ENCODE measurements around the gene GAL3ST1.
"Not testable (repeated sequence)": the region's sequence is repeated elsewhere in the genome, so short reads cannot be mapped to it uniquely, and the experiment has no call there.

GAL3ST1 gene

GRCh38 chr22:30596199-30596598 lies 21.7 kb upstream of the GAL3ST1 start:
- no peak for DNase-seq

- not testable (repeated sequence) for DNase-seq
Measured at GRCh38 chr22:30592360-30592713, 17.9 kb upstream of the GAL3ST1 start.

- peak; percentile 98 for DNase-seq
Measured at GRCh38 chr22:30591588-30592359, 17.3 kb upstream of the GAL3ST1 start, which contains the start of gene PES1. TSS of gene PES1 (minus strand) at chr22:30591910. CDS start at chr22:30591833, 77 bp downstream.

GRCh38 chr22:30591191-30591587 lies 16.7 kb upstream of the GAL3ST1 start:
- no peak for DNase-seq

- no peak for DNase-seq
Measured at GRCh38 chr22:30586414-30586813, 11.9 kb upstream of the GAL3ST1 start.

- no peak for DNase-seq
Measured at GRCh38 chr22:30584441-30584840, 10.0 kb upstream of the GAL3ST1 start.

GRCh38 chr22:30582788-30583545 lies 8.5 kb upstream of the GAL3ST1 start:
- DNase-seq: no peak

GRCh38 chr22:30582051-30582450 lies 7.6 kb upstream of the GAL3ST1 start:
- DNase-seq: no peak

- no peak for DNase-seq
Measured at GRCh38 chr22:30580896-30581295, 6.4 kb upstream of the GAL3ST1 start.

- no peak for DNase-seq
Measured at GRCh38 chr22:30578481-30578880, 4.0 kb upstream of the GAL3ST1 start.

GRCh38 chr22:30575859-30576258 lies 1.4 kb upstream of the GAL3ST1 start:
- DNase-seq: no peak

GRCh38 chr22:30574997-30575671 lies 669 bp upstream of the GAL3ST1 start:
- no peak for DNase-seq

- DNase-seq: no peak
Measured at GRCh38 chr22:30573594-30574094, 821 bp downstream of the GAL3ST1 start.

GRCh38 chr22:30572840-30573593 lies 1.4 kb downstream of the GAL3ST1 start:
- no peak for DNase-seq

- DNase-seq: no peak
Measured at GRCh38 chr22:30572210-30572609, 2.3 kb downstream of the GAL3ST1 start.

- DNase-seq: no peak
Measured at GRCh38 chr22:30569674-30570202, 4.7 kb downstream of the GAL3ST1 start.

GRCh38 chr22:30568137-30568805 lies 6.2 kb downstream of the GAL3ST1 start:
- DNase-seq: no peak

- DNase-seq: not testable (repeated sequence)
Measured at GRCh38 chr22:30567277-30567676, 7.2 kb downstream of the GAL3ST1 start.

GRCh38 chr22:30566125-30566524 lies 8.3 kb downstream of the GAL3ST1 start:
- DNase-seq: no peak

- no peak for DNase-seq
Measured at GRCh38 chr22:30565341-30565740, 9.1 kb downstream of the GAL3ST1 start.

- no peak for DNase-seq
Measured at GRCh38 chr22:30564761-30565119, 9.7 kb downstream of the GAL3ST1 start.
